Measurements from ENCODE around the gene CAMK2A.

DNA sequence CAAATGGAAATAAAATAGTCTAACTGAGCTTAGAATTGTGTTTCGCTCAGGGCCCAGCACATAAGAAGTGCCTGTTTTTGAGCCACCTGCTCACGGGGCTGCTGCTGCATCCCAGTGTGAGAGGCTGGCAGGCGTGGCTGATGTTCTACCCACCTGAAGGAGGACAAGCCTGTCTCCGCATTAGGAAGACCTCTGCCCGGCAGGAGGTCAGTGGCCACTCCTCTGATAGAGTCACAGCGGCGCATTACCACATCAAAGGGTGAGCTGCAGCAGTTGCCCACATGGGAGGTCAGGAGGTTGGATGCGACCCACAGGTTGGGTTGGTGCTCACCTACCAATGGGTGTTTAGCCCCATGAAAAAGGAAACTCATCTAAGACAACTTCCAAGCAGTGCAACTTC, 103.4 kb downstream of the CAMK2A start:
- no peak for TF ChIP-seq POLR2A (IDR thresholded peaks at IDR 0.05; ENCODE audit: low read depth, low read length)
- TF ChIP-seq TAF1 (IDR thresholded peaks at IDR 0.05; ENCODE audit: low read depth, low read length), result no peak
- no peak for TF ChIP-seq POU2F2 (IDR thresholded peaks at IDR 0.05; ENCODE audit: low read depth, low read length)
- TF ChIP-seq SPI1 (IDR thresholded peaks at IDR 0.05; ENCODE audit: low read depth, low read length), result no peak
